ENCODE measurements around the gene NR0B1. TPM values are rescaled to one million over a fixed set of nuclear protein-coding genes. Genes with fewer than 3 reads are reported as not detected.

Gene NR0B1
- polyA plus RNA-seq, 1 of the 3 experiments (the other 2 are of a cell fraction): 2.2 TPM

- CTCF ChIA-PET: no interaction called here
- no peak for DNase-seq
These were observed 26.7 kb downstream of the NR0B1 start for GRCh38 chrX:30282527-30282926.

GRCh38 chrX:30280428-30280827 lies 28.8 kb downstream of the NR0B1 start:
- ChIA-PET CTCF (no interaction called here), POLR2A (no interaction called here)
- WGBS (ENCODE audit: low lambda C conversion rate): 75% methylated on average over 1 of the region's 1 CpG
- H3K4me3 ChIP-seq (ENCODE audit: low read depth in 2 of 2, low read length in 1 of 2): no peak overlapping the region
- DNase-seq: no peak
- H3K4me1 ChIP-seq (ENCODE audit: control insufficient read depth in 1 of 2, insufficient read depth in 2 of 2, low read depth in 1 of 2, low read length in 1 of 2): peaks cover 0 to 9% of the 10 kb centered on the region in 2 experiments; a peak in 2 of 4 replicates
- peaks cover 14% of the 10 kb centered on the region for H3F3A ChIP-seq (replicated peaks; ENCODE audit: insufficient read depth)
- no peaks in the 10 kb centered on the region for H3K36me3 ChIP-seq (replicated peaks in 1 of 2; ENCODE audit: control insufficient read depth in 1 of 2, insufficient read depth in 2 of 2, low read length in 1 of 2)
- no peak overlapping the region for H3K4me2 ChIP-seq
- H3K27me3 ChIP-seq (ENCODE audit: insufficient read depth): no peaks in the 10 kb centered on the region
- H3K9me3 ChIP-seq: no peaks in the 10 kb centered on the region
- H3K79me2 ChIP-seq (ENCODE audit: insufficient read depth): no peaks in the 10 kb centered on the region
- H3K27ac ChIP-seq (ENCODE audit: low read depth in 2 of 2, low read length in 1 of 2): no peak overlapping the region
- H4K20me1 ChIP-seq (ENCODE audit: insufficient read depth): no peaks in the 10 kb centered on the region
- no peak overlapping the region for H3K9ac ChIP-seq
- H3K9me2 ChIP-seq: no peaks in the 10 kb centered on the region
- no peak overlapping the region for H2AFZ ChIP-seq (ENCODE audit: low read depth)
- TF ChIP-seq CHD2 (IDR thresholded peaks at IDR 0.05; ENCODE audit: low read length, partially characterized antibody) (no peak), FOXJ3 (CRISPR knock-in tag; IDR thresholded peaks at IDR 0.05) (no peak), USF1 (IDR thresholded peaks at IDR 0.05; ENCODE audit: borderline replicate concordance, low read depth) (no peak), TAF1 (IDR thresholded peaks at IDR 0.05; ENCODE audit: borderline replicate concordance, low read depth, low read length) (no peak), TCF12 (IDR thresholded peaks at IDR 0.05) (no peak), FOSL2 (IDR thresholded peaks at IDR 0.05; ENCODE audit: borderline replicate concordance, low read depth) (no peak), USF2 (IDR thresholded peaks at IDR 0.05; ENCODE audit: borderline replicate concordance, low read depth, low read length) (no peak), MAX (IDR thresholded peaks at IDR 0.05; ENCODE audit: low read depth) (no peak), ELF1 (IDR thresholded peaks at IDR 0.05) (no peak), EZH2phosphoT487 (IDR thresholded peaks at IDR 0.05; ENCODE audit: borderline replicate concordance, low read depth) (no peak), SMC3 (IDR thresholded peaks at IDR 0.05; ENCODE audit: low read depth, low read length) (no peak), POLR2AphosphoS5 (IDR thresholded peaks at IDR 0.05; ENCODE audit: low read depth, low read length) (no peak)

More at GRCh38 chrX:30282527-30282926, 26.7 kb downstream of the NR0B1 start:
- no peaks in the 10 kb centered on the region for H3K9me2 ChIP-seq
- no peak overlapping the region for H3K4me3 ChIP-seq (ENCODE audit: low read depth in 2 of 2, low read length in 1 of 2)
- H3K36me3 ChIP-seq (replicated peaks in 1 of 2; ENCODE audit: control insufficient read depth in 1 of 2, insufficient read depth in 2 of 2, low read length in 1 of 2): no peaks in the 10 kb centered on the region
- H3K79me2 ChIP-seq (ENCODE audit: insufficient read depth): no peaks in the 10 kb centered on the region
- POLR2A ChIA-PET: no interaction called here
- H2AFZ ChIP-seq (ENCODE audit: low read depth): peak overlapping the region; percentile 1; the same call in 1 of the 2 replicates
- no peak overlapping the region for H3K9ac ChIP-seq
- peaks cover 0 to 9% of the 10 kb centered on the region in 2 experiments; a peak in 2 of 4 replicates for H3K4me1 ChIP-seq (ENCODE audit: control insufficient read depth in 1 of 2, insufficient read depth in 2 of 2, low read depth in 1 of 2, low read length in 1 of 2)
- H4K20me1 ChIP-seq (ENCODE audit: insufficient read depth): no peaks in the 10 kb centered on the region
- no peaks in the 10 kb centered on the region for H3K27me3 ChIP-seq (ENCODE audit: insufficient read depth)
- H3K27ac ChIP-seq (ENCODE audit: low read depth in 2 of 2, low read length in 1 of 2): peak overlapping the region in 1 of 2 experiments; percentile 97; a peak in 2 of 4 replicates
- no peaks in the 10 kb centered on the region for H3K9me3 ChIP-seq
- H3F3A ChIP-seq (replicated peaks; ENCODE audit: insufficient read depth): peaks cover 14% of the 10 kb centered on the region
- peak overlapping the region; percentile 35; the same call in 1 of the 2 replicates for H3K4me2 ChIP-seq
- TF ChIP-seq USF1 (IDR thresholded peaks at IDR 0.05; ENCODE audit: borderline replicate concordance, low read depth) (no peak), IRF3 (IDR thresholded peaks at IDR 0.05; ENCODE audit: low read depth, low read length) (no peak), GATA2 (CRISPR knock-in tag; IDR thresholded peaks at IDR 0.05) (no peak), JUND (IDR thresholded peaks at IDR 0.05) (no peak), RAD21 (IDR thresholded peaks at IDR 0.05; ENCODE audit: low read length) (no peak), USF2 (IDR thresholded peaks at IDR 0.05; ENCODE audit: borderline replicate concordance, low read depth, low read length) (no peak), RCOR1 (IDR thresholded peaks at IDR 0.05; ENCODE audit: low read length) (no peak), MAX (IDR thresholded peaks at IDR 0.05; ENCODE audit: low read depth) (no peak), TEAD4 (IDR thresholded peaks at IDR 0.05; ENCODE audit: borderline replicate concordance, insufficient read depth) (no peak), SMC3 (IDR thresholded peaks at IDR 0.05; ENCODE audit: low read depth, low read length) (no peak), NRF1 (IDR thresholded peaks at IDR 0.05; ENCODE audit: low read depth, low read length) (no peak)
